GM18511 (cell line): ENCODE measurements around the gene EIF4A2.

Experiments used
- ATAC-seq: cut with Tn5 transposase; IDR thresholded peaks from one replicate; pipeline ENCODE4 v1.9.1; 2021; ENCODE audit warnings: mild to moderate bottlenecking, moderate library complexity; ENCODE audit not compliant: unreplicated experiment

Gene EIF4A2

GRCh38 chr3:186783058-186783730 is at the start of gene EIF4A2:
TSS of gene EIF4A2 (plus strand) at chr3:186783577. CDS start at chr3:186783611, 34 bp downstream.
- ATAC-seq = peak; percentile 64

GRCh38 chr3:186742618-186743380 is 40.6 kb upstream of the EIF4A2 start:
- ATAC-seq = no peak

GRCh38 chr3:186743666-186744065 is 39.7 kb upstream of the EIF4A2 start:
- ATAC-seq = no peak

GRCh38 chr3:186746008-186746407 is 37.4 kb upstream of the EIF4A2 start:
- ATAC-seq = no peak

GRCh38 chr3:186750316-186750715 is 33.1 kb upstream of the EIF4A2 start:
- no peak for ATAC-seq

- no peak for ATAC-seq
Observed at GRCh38 chr3:186751480-186751879, 31.9 kb upstream of the EIF4A2 start.

- ATAC-seq = no peak
Observed at GRCh38 chr3:186754006-186754405, 29.4 kb upstream of the EIF4A2 start.

- ATAC-seq = no peak
Observed at GRCh38 chr3:186754871-186755270, 28.5 kb upstream of the EIF4A2 start.

GRCh38 chr3:186757214-186757613 is 26.2 kb upstream of the EIF4A2 start:
- ATAC-seq = no peak

- ATAC-seq = no peak
Observed at GRCh38 chr3:186757686-186758220, 25.6 kb upstream of the EIF4A2 start.

- ATAC-seq = no peak
Observed at GRCh38 chr3:186759231-186759930, 24.0 kb upstream of the EIF4A2 start.

GRCh38 chr3:186760141-186760833 is 23.1 kb upstream of the EIF4A2 start:
- ATAC-seq = no peak

GRCh38 chr3:186760897-186761447 is 22.4 kb upstream of the EIF4A2 start:
- no peak for ATAC-seq

GRCh38 chr3:186772281-186772694 is 11.1 kb upstream of the EIF4A2 start:
- peak; percentile 41 for ATAC-seq

GRCh38 chr3:186772701-186773417 is 10.5 kb upstream of the EIF4A2 start:
- peak; percentile 95 for ATAC-seq

- no peak for ATAC-seq
Observed at GRCh38 chr3:186775999-186776398, 7.4 kb upstream of the EIF4A2 start.

GRCh38 chr3:186779204-186779603 is 4.2 kb upstream of the EIF4A2 start:
- ATAC-seq = no peak

GRCh38 chr3:186782542-186783057 is 777 bp upstream of the EIF4A2 start:
- peak; percentile 35 for ATAC-seq

GRCh38 chr3:186783731-186784515 is 546 bp downstream of the EIF4A2 start:
- peak; percentile 77 for ATAC-seq
